ENCODE results near the gene CD300LG. TPM values are rescaled to one million over a fixed set of nuclear protein-coding genes. Genes with fewer than 3 reads are reported as not detected.

CD300LG gene
- total RNA-seq, 1 experiment from 2014 or later: not detected

DNA sequence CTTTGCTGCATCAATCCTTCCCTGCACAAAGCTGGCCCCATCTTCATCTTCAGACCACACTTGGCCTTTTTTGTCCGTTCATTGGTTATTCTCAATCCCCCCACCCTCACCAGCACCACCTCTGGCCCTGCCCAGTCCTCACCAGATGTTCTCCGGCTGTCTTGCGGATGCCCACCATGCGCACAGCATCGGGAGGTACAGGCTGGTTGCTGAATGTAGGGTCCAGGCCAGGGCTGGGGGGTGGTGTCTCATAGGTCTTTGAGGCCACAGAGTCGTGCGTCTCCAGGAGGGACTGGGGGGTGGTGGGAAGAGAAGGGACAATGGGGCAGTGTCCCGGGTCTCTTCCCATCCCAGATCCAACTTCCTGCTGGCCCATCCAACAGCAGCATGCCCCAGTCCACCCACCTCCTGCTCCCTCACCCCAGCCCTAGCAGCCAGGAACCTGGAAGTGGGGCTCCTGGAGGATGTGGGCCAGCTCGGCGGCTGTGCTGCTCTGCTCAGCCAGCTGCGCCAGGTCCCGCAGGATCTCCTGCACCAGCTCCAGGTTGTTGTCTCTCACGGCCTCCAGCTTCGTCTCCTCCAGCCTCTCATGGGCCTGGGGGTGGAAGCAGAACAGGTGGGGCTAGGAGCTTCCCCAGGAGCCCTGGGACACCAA is 35.9 kb downstream of the CD300LG start:
- no peaks in the 10 kb centered on the region for H3K9me3 ChIP-seq (ENCODE audit: low read depth, low read length, poor library complexity, severe bottlenecking)
- DNase-seq (ENCODE audit: low spot score): no peak
- ChIA-PET POLR2A (ENCODE audit: low non-redundant PET) (no interaction called here), CTCF (no interaction called here)
- intact Hi-C loops (cut with micrococcal nuclease; ENCODE audit: unreplicated experiment): no loop called here
- H3K4me1 ChIP-seq (ENCODE audit: insufficient read depth, low read length, poor library complexity, severe bottlenecking): no peaks in the 10 kb centered on the region
- H3K27me3 ChIP-seq (replicated peaks; ENCODE audit: insufficient read depth, low read depth, low read length, poor library complexity): no peaks in the 10 kb centered on the region
- H3K4me3 ChIP-seq (ENCODE audit: low read depth, low read length, poor library complexity, severe bottlenecking): no peak overlapping the region
- no TSS peak for BruUV-seq (replicated peaks)
- H3K27ac ChIP-seq (ENCODE audit: low read depth, low read length, poor library complexity, severe bottlenecking): no peak overlapping the region
- no peaks in the 10 kb centered on the region for H3K36me3 ChIP-seq (ENCODE audit: insufficient read depth, low read length, poor library complexity, severe bottlenecking)
- TF ChIP-seq, protein P1, sequence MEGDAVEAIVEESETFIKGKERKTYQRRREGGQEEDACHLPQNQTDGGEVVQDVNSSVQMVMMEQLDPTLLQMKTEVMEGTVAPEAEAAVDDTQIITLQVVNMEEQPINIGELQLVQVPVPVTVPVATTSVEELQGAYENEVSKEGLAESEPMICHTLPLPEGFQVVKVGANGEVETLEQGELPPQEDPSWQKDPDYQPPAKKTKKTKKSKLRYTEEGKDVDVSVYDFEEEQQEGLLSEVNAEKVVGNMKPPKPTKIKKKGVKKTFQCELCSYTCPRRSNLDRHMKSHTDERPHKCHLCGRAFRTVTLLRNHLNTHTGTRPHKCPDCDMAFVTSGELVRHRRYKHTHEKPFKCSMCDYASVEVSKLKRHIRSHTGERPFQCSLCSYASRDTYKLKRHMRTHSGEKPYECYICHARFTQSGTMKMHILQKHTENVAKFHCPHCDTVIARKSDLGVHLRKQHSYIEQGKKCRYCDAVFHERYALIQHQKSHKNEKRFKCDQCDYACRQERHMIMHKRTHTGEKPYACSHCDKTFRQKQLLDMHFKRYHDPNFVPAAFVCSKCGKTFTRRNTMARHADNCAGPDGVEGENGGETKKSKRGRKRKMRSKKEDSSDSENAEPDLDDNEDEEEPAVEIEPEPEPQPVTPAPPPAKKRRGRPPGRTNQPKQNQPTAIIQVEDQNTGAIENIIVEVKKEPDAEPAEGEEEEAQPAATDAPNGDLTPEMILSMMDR (conservative IDR thresholded peaks at IDR 0.05; ENCODE audit: low read depth, low read length): no peak

DNA sequence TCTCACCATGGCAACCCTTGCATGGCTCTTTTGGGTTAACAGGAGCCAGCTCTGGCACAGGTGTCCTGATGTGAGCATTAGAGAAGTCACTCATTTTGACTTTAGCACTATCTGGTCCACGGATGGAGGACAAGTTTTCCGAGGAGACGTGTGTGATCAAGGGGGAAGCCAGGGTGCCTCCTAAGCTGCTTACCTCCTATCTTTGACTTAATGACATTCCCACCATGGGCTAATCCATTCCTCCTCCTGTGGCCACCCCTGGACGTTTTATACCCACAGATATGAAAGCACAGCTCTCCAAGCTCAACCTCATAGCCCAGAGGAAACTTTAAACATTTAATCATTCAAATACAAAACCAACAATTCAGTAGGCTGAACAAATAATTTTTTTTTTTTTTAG is 41.6 kb downstream of the CD300LG start:
- POLR2A ChIA-PET (ENCODE audit: low non-redundant PET): no interaction called here

DNA sequence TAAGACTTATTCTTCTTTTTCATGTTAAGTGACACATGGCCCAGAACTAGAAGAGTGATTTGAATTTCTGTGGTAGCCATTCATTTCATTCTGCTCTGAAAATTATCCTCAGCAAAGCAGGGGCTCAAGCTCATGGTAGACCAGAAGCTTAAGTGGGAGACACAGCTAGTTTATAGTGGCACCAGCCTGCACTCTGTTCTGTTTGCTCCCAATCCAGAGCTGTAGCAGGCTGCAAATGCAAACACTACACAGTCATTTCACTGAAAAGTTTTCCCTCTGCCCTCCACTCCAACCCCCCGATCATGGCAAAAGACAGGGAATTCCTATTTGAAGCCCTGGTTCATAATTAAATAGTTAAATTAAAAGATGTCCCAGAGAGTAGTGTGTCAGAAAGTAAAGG is 43.3 kb downstream of the CD300LG start:
- no peak for TF ChIP-seq EZH2 (IDR thresholded peaks at IDR 0.05; ENCODE audit: borderline replicate concordance, low read depth, low read length, poor library complexity, severe bottlenecking)
- TF ChIP-seq, protein P1 (conservative IDR thresholded peaks at IDR 0.05; ENCODE audit: low read depth, low read length): no peak
- intact Hi-C loops (cut with micrococcal nuclease; ENCODE audit: unreplicated experiment): no loop called here
- ChIA-PET POLR2A (ENCODE audit: low non-redundant PET) (no interaction called here), CTCF (interaction anchor here (0.6 kb wide), 1 partner anchor 21 kb away, joined by 4 read pairs; no protein-coding TSS in a partner anchor)
- no TSS peak for BruUV-seq (replicated peaks)
- Histone ChIP-seq H3K9me3 (ENCODE audit: low read depth, low read length, poor library complexity, severe bottlenecking) (no peaks in the 10 kb centered on the region), H3K27me3 (replicated peaks; ENCODE audit: insufficient read depth, low read depth, low read length, poor library complexity) (no peaks in the 10 kb centered on the region), H3K27ac (ENCODE audit: low read depth, low read length, poor library complexity, severe bottlenecking) (no peak overlapping the region), H3K4me1 (ENCODE audit: insufficient read depth, low read length, poor library complexity, severe bottlenecking) (no peaks in the 10 kb centered on the region), H3K4me3 (ENCODE audit: low read depth, low read length, poor library complexity, severe bottlenecking) (no peak overlapping the region), H3K36me3 (ENCODE audit: insufficient read depth, low read length, poor library complexity, severe bottlenecking) (no peaks in the 10 kb centered on the region)
- DNase-seq (ENCODE audit: low spot score): no peak

More for the DNA sequence above, 41.6 kb downstream of the CD300LG start:
- Histone ChIP-seq H3K27ac (ENCODE audit: low read depth, low read length, poor library complexity, severe bottlenecking) (no peak overlapping the region), H3K4me1 (ENCODE audit: insufficient read depth, low read length, poor library complexity, severe bottlenecking) (no peaks in the 10 kb centered on the region), H3K4me3 (ENCODE audit: low read depth, low read length, poor library complexity, severe bottlenecking) (no peak overlapping the region), H3K27me3 (replicated peaks; ENCODE audit: insufficient read depth, low read depth, low read length, poor library complexity) (no peaks in the 10 kb centered on the region), H3K36me3 (ENCODE audit: insufficient read depth, low read length, poor library complexity, severe bottlenecking) (no peaks in the 10 kb centered on the region), H3K9me3 (ENCODE audit: low read depth, low read length, poor library complexity, severe bottlenecking) (no peaks in the 10 kb centered on the region)
- BruUV-seq (replicated peaks): no TSS peak
- TF ChIP-seq, protein P1 (conservative IDR thresholded peaks at IDR 0.05; ENCODE audit: low read depth, low read length): no peak
- no peak for TF ChIP-seq EZH2 (IDR thresholded peaks at IDR 0.05; ENCODE audit: borderline replicate concordance, low read depth, low read length, poor library complexity, severe bottlenecking)
- DNase-seq (ENCODE audit: low spot score): no peak
- intact Hi-C loops (cut with micrococcal nuclease; ENCODE audit: unreplicated experiment): no loop called here
- CTCF ChIA-PET: no interaction called here
